ENCODE data around the gene CCDC126. TPM values are rescaled to one million over a fixed set of nuclear protein-coding genes. Genes with fewer than 3 reads are reported as not detected.
"Not testable (repeated sequence)": the region's sequence is repeated elsewhere in the genome, so short reads cannot be mapped to it uniquely, and the experiment has no call there.

The CCDC126 gene, protein sequence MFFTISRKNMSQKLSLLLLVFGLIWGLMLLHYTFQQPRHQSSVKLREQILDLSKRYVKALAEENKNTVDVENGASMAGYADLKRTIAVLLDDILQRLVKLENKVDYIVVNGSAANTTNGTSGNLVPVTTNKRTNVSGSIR
- 7.8 and 9.1 TPM in 2 replicates for total RNA-seq (2014; rRNA removed; shearing (Covaris generic))
- polyA plus RNA-seq (2015; cell fraction: cytosol; rRNA removed) = 7.7 and 7.8 TPM in 2 replicates
- polyA plus RNA-seq (2015; cell fraction: nucleus; rRNA removed) = 7.2 and 7.6 TPM in 2 replicates

DNA sequence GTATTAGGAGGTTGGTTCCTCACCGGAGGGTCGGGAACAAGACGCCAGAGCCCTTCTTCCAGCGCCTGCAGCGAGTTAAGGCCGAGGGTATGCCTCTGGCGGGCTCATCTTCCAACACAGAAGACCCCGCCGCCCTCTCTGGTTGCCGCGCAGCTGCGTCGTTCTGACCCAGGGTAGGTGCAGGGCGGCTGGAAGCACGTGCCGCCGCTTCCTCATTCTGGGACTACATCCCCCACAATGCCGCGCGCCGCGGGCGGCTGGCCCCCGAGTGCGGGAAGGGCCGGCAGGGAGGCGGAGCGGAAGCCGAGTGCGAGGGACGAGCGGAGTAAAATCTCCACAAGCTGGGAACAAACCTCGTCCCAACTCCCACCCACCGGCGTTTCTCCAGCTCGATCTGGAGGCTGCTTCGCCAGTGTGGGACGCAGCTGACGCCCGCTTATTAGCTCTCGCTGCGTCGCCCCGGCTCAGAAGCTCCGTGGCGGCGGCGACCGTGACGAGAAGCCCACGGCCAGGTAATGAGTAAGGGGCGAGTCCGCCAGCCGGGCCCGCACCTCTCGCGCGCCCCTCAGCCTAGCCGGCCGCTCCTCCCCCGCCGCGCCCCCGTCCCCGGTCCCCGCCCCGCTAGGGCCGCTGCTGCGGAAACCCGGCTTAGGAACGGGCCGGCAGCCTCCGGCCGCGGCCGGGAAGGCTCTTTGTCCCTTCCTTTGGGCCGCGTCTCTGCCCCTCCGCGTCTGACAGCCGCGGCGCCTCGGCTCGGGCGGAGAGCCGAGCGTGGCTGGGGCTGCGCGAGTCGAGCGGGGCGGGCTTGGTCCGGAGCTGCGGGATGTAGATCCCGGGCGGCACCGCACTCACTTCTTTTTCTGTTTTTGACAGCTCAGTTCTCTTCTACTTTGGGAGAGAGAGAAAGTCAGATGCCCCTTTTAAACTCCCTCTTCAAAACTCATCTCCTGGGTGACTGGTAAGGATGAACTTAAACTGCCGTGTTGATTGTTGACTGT lies at the start of gene CCDC126:
Gene CCDC126, plus strand, starts transcription at position 289 of the 998 bp plus-strand sequence. CDS start 13,934 bp downstream, outside the sequence.
- DNase-seq (ENCODE audit: low read depth) = peak; percentile 93

DNA sequence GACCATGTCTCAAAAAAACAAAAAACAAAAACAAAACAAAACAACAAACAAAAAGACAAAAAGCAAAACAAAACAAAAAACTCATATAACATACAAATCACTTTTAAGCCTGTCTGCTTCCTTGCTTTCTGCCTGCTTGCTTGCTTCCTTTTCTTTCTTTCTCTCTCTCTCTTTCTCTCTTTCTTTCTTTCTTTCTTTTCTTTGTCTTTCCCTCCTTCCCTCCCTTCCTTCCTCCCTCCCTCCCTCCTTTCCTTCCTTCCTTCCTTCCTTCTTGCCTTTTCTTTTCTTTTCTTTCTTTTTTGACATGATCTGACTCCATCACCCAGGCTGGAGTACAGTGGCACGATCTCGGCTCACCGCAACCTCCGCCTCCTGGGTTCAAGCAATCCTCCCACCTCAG lies 49.5 kb upstream of the CCDC126 start:
- DNase-seq (ENCODE audit: low read depth) = no peak

DNA sequence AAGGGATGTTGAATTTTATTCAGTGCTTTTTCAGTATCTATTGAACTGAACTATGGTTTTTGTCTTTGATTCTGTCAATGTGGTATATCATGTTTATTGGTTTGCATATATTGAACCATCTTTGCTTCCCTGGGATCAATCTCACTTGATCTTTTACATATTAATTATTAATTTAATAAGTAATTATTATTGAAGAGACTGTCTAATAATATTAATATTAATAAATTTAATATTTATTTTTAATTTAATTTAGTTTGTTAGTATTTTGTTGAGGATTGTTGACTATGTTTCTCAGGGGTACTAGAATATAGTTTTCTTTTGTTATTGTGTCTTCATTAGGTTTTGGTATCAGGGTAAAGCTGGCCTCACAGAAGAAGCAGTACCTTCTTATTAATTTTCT lies 38.9 kb upstream of the CCDC126 start:
- no peak for DNase-seq (ENCODE audit: low read depth)

DNA sequence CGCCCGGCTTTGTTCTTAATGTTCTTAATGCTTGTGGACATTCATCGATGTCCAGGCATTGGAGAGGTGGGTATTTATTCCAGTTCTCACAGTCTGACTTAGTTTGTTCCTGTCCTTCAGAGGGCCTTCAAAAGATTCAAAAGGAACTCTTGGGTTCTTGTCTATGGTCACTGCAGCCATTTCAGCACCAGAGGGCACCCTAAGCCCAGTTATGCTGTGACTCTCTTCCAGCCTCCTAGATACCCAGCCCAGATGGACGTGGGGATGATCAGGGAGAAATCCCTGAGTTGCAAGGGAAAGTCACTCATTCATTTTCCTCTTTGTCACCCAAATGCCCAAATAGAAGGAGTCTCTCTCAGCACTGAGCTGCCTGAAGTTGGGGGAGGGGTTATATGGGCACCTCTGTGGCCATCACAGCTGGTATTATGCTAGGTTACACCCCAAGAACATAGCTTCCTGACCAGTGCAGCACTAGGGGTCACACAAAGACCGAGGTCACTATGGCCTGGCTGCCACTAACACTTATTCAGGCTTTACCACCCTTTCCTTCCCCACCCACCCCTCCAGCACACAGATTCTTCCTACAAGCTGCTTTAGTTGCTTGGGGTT lies 26.5 kb upstream of the CCDC126 start:
- DNase-seq (ENCODE audit: low read depth) = peak; percentile 79

DNA sequence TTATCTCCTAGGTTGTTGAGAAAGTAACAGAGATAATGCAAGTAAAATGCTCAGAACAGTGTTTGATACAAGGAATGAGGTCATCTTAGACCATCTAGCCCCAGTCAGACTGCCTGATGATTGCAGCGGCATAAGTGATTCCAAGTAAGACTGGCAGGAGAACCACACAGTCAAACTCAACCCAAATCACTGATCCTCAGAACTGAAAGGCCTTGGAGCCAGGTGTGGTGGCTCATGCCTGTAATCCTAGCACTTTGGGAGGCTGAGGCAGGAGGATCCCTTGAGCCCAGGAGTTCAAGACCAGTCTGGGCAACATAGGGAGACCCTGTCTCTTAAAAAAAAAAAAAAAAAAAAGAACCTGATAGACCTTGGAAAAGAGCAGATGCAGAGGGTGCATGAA lies 15.2 kb upstream of the CCDC126 start:
- not testable (repeated sequence) for DNase-seq (ENCODE audit: low read depth)

DNA sequence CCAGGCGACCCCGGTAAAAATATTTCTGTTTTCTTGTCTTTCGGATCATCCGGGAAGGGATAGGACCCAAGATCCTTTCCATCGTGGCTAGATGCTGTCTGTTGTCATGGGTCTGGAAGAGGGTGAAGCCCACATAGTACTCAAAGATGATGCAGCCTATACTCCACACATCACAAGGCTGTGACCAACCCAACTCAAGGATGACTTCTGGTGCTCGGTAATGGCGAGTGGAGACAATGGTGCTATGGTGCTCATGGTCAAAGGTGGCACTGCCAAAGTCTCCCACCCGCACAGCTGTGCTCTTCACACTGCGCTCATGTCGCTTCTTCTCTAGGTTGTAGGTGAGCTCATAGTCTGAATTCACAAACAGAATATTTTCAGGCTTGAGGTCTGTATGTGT lies 11.9 kb upstream of the CCDC126 start:
- DNase-seq (ENCODE audit: low read depth) = not testable (repeated sequence)

DNA sequence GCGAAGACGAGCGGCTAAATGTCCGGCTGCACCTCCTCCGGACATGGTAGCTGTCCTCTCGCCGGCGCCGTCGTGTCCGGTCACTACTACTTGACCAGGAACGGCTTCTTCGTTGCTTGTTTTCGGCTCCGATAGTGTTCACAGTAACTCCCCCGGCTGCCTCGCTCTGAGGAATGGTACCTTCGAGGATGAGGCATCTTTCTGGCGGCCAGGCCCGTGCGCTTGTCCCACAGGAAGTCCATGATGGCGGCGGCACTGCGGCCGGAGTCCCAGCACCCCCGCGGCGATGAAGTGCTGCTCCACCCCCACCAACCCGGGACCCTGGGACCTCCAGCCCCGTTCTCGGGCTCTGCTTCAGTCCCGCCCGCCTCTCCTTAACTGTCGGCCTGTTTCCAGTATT lies 11.0 kb upstream of the CCDC126 start:
- no peak for DNase-seq (ENCODE audit: low read depth)

DNA sequence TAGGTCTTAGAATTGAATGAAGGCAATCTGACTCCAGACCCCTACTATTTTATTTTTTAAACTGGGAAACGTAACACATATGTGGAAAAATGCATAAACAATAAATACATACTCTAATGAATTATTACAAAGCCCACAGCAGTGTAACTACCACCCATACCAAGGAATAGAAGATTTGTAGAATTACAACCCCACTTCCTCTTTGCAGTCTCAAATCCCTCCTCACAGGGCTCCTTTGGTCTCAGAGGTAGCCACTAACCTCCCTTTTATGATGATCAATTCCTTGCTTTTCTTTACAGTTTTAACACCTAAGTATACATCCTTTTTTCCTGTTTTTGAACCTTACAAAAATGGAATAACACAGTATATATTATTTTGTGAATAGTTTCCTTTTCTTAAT lies 6.7 kb upstream of the CCDC126 start:
- no peak for DNase-seq (ENCODE audit: low read depth)

DNA sequence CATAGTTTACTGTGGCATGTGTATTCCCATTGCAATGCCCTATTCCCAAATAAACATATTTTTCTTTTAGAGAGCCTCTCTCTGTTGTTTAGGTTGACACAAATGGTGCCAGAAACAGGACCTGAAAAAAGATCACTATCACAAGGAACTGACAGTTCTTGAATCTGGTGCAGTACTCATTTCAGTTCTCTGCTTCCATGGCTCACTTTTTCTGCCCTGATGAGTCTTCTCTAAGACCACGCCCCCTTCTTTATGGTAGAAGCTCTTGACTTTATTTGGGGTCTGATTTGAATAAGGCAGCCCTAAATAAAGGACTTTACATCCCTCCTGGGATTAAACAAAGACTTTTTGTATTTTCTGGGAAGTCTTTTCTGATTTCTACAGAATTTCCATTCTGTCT lies 3.5 kb upstream of the CCDC126 start:
- DNase-seq (ENCODE audit: low read depth) = no peak

DNA sequence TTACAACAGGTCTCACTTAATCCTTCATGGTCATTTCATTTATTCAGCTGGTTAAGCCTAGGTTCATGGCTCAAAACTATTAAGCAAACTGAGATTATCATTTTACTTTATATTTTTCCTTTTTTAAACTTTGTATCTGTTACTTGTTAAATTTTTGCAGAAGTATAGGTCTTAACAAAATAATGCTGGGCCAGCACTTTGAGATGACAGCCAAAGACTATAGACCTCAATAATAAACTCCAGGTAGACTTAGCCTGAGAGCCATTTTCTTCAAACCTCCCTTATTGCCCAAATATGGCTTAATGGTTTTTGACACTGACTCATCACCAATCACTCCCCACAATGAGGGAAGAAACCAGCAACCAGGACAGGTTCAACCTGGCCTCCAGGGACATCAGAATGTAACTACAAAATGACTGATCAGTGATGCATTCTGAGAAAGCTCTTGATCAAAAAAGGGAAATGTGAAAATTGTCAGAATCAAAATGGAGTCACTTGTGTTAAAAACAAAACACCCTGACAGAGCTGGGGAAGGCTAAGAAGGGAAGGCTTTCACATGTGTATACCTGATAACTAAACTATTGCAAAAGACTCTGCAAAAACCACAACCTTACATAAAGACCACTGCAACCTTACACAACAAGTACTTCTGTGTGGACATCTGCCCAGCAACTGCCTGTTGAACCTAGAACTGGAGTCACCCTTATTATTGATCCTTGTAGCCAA lies 2.1 kb upstream of the CCDC126 start:
- DNase-seq (ENCODE audit: low read depth) = peak; percentile 46

DNA sequence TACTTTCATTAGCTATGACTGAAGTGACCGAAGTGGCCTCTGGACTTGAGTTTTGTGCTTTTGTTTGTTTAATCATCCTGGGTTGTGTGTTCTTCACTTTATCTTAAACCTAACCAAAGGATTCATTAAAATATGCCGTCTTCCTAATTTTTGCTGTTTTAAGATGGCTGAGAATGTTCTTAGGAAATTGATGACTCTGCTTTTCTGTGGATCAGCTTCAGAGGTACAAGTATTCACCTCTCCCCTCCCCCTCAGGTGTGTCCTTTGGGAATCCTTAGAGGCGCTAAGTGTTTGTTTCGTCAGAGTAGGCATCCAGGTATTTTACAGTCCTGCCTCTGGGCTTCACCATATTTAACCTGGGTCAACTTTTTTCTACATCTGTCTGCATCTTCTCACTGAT lies 1.1 kb downstream of the CCDC126 start:
- DNase-seq (ENCODE audit: low read depth) = no peak

DNA sequence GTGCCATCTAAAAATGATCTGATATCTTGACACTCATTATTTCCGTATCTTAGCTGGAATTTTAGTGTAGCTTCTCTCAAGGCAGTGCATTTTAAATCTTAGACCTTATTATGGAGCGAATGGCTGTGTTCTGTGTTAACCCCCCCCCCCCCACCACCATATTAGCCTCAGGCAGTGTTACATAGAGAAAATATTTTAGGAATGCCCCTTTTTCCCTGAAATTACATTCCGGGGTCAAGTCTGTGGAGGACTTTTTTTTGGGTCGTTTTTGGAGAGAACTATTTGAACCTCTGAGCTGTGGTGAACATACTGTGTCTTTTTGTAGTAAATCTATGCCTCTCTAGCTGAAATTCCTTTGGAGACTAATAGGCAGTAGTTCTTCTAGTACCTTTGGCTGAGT lies 3.1 kb downstream of the CCDC126 start:
- no peak for DNase-seq (ENCODE audit: low read depth)

DNA sequence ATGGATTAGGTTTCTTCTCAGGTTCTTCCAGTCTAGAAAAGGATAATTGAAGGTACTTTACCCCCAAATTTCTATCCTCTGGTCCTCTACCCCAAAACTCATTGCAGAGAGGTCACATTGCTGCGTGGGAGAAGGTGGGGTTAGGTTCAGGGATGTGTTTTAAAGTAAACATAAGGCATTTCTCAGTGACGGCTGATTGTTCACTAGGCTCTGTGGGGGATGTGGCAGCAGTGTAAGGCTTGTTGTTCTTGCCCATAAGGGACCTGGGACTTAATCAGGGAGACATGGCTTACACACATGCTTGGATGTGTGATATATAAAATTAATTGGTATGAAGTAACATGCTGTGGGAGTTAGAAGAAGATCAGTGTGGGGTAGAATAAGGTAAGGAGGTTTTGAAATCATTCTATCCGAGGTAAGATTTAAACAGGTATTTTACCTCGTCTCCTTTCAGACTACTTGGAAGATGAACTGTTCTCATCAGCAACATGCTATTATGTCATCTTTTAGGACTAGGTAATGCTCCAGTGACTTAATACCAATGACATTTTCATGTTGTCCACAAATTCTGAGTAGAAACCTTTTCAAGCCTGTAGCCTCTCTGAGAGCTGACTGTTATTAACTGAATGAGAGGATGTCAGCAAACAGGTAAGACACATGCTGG lies 6.6 kb downstream of the CCDC126 start:
- DNase-seq (ENCODE audit: low read depth) = no peak

DNA sequence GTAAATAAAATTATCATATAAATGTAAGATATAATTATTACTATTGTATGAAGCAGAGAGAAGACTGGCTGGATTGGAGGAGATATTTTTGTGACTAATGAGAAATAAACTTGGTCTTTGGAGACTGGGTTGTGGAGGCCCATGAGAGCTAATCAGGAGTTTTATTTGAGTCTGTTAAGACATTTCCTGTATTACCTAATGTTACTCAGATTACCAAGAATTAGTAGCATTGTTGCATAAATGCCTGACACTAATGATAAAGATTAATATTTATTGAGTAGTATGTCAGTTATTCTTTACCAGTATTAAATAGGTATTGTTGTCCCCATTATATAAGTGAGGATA lies 7.1 kb downstream of the CCDC126 start:
- DNase-seq (ENCODE audit: low read depth) = no peak

DNA sequence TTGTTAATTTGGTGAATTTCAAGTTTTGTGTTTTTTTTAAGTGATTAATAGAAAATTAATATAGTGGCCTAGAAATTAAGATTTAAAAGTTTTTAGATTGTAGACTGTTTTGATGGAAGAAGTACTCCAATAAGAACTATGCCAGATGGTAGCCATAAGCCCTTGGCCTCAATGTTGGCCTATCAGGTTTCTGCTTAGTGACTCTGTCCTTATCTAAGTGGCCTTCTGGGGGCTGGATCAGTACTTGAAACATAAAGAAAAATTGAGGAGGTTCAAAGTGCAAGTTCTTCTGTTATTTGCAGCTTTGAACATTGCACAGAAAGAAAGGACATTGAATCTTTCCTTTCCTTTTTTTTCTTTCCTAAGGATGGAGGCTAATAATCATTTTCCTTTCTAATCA lies 9.9 kb downstream of the CCDC126 start:
- DNase-seq (ENCODE audit: low read depth) = no peak

DNA sequence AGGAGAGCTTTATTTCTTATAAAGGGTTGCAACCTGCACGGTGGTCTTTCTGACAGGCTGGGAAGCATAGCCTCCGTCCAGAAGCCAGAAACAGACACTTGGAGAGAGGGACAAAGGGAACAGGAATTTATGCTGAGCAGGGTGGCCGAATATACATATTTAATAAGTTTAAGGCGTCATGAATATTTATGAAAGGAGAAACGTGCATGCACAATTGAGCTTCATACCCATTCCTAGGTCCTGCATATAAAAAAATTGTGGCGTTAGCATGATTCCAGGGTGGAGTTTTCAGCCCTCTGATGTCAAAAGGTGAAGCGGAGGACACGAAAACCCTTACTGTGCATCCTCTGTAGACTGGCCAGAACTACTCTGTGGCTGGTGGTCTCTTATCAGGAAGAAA lies 10.7 kb downstream of the CCDC126 start:
- no peak for DNase-seq (ENCODE audit: low read depth)

DNA sequence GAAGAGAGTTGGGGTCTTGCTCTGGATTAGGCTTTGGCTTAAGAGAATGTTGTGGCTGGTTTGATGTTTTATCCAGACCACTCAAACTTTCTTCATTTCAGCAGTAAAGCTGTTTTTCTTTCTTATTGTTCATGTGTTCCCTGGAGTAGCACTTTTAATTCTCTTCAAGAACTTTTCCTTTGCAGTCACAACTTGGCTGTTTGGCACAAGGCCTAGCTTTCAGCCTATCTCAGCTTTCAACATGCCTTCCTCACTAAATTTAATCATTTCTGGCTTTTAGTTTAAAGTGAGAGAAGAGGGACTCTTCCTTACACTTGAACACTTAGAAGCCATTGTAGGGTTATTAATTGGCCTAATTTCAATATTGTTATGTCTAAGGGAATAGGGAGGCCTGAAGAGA lies 18.1 kb downstream of the CCDC126 start:
- DNase-seq (ENCODE audit: low read depth) = no peak

DNA sequence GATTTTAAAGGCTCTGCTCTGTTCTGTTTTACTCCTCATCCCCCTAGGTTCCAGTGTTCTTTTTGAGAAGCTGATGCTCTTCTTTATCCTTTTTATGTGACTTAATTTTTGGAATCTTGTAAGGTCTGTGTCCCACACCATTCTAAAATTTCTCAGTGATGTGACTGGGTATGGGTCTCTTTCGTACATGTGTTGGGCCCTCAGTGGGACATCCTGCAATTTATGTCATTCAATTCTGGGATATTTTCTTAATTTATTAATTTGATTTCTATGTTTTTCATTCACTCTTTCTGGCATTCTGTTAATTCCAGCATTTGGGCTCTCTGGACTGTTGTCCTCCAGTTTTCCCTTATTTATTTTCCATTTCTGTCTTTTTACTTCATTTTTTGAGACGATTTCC lies 19.4 kb downstream of the CCDC126 start:
- no peak for DNase-seq (ENCODE audit: low read depth)

DNA sequence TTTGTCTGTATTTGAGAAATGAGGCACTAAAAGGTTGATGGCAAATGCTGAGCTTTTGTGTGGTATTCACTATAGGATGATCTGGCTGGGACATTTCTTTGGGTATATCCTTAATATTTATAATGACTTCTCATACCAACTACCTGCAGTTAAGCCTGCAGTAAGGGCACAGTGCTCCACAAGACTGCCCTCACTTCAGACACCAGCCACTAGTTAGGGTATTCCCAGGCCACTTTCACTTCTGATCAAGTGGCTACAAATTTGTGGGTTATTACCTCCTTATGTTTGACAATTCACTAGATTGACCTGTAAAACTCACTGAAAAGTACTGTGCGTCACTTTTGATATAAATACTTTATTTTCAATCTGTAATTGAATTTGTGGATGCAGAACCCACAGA lies 20.3 kb downstream of the CCDC126 start:
- DNase-seq (ENCODE audit: low read depth) = no peak

DNA sequence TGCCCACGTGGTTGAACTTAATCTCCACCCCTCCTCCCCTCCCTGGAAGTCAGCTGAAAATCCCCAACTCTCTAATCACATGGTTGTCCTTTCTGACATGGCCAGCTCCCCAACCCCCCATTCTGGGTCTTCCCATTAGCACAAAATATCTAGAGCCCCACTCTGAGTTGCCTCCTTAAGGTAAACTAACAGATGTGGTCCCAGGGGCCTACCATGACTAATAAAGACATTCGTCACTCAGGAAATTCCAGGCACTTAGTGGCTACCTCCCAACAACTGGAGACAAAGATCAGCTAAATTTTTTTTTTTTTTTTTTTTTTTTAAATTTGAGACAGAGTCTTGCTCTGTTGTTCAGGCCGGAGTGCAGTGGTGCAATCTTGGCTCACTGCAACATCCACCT lies 21.1 kb downstream of the CCDC126 start:
- peak; percentile 83 for DNase-seq (ENCODE audit: low read depth)

DNA sequence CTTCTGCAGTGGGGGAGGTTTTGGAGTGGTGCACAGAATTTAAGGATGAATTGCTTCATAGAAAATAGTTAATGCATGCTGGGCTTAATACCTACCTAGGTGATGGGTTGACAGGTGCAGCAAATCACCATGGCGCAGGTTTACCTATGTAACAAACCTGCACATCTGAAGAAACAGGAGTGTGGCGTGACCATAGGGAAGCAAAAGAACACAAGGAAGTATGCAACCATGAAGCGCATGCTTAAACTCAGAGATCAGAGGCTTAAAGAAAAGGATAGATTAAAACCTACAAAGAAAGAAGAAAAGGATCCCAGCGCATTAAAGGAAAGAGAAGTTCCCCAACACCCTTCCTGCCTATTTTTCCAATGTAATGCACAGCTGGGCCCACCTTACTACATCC lies 22.0 kb downstream of the CCDC126 start:
- no peak for DNase-seq (ENCODE audit: low read depth)
